OCI-M2 (cell line): ENCODE data around the gene ACIN1.
"Not testable (repeated sequence)": the region's sequence is repeated elsewhere in the genome, so short reads cannot be mapped to it uniquely, and the experiment has no call there.

Source experiments
- DNase-seq: peaks from one replicate; lab custom pipeline; 2025; ENCODE audit not compliant: unreplicated experiment; lab: John Stamatoyannopoulos, UW

ACIN1 gene

GRCh38 chr14:23021434-23021833 is 73.5 kb downstream of the ACIN1 start:
- no peak for DNase-seq

GRCh38 chr14:23020143-23021128 is 74.5 kb downstream of the ACIN1 start:
- DNase-seq: no peak

GRCh38 chr14:23018107-23018506 is 76.8 kb downstream of the ACIN1 start:
- DNase-seq: no peak

GRCh38 chr14:23017091-23017490 is 77.8 kb downstream of the ACIN1 start:
- DNase-seq: no peak

- DNase-seq: no peak
Measured at GRCh38 chr14:23015618-23016017, 79.3 kb downstream of the ACIN1 start.

GRCh38 chr14:23013749-23014054 is 81.2 kb downstream of the ACIN1 start:
- DNase-seq: not testable (repeated sequence)

- no peak for DNase-seq
Measured at GRCh38 chr14:23013054-23013748, 81.7 kb downstream of the ACIN1 start.

GRCh38 chr14:23009939-23010726 is 84.8 kb downstream of the ACIN1 start, which contains the start of gene C14orf93:
TSS of gene C14orf93 (minus strand) at chr14:23010143. CDS start at chr14:22999023, 11,120 bp downstream.
- DNase-seq: no peak

GRCh38 chr14:23009483-23009938 is 85.4 kb downstream of the ACIN1 start:
- DNase-seq: no peak

GRCh38 chr14:23008831-23009230 is 86.1 kb downstream of the ACIN1 start:
- DNase-seq: no peak
